Peyer's patch (tissue), 4 donors: ENCODE measurements around the gene MISFA.

Experiments used
- POLR2A ChIP-seq, 2 donors: fragments of 450-650 bp; IDR thresholded peaks; one replicate each; pipeline ENCODE4 v1.5.1; 2017; ENCODE audit warnings: antibody characterized with exemption in 2 of 2, mild to moderate bottlenecking in 2 of 2, moderate library complexity in 2 of 2
- TF ChIP-seq, protein P1 (sequence below), 6 experiments: fragments of 450-650 bp in 4 of 6; fragments of 200-600 bp in 2 of 6; sonication (generic) in 1 of 6; IDR thresholded peaks; one replicate each; pipeline ENCODE4 v1.5.1; 2017 to 2019; ENCODE audit warnings: antibody characterized with exemption in 6 of 6, mild to moderate bottlenecking in 3 of 6, moderate library complexity in 1 of 6

DNA sequence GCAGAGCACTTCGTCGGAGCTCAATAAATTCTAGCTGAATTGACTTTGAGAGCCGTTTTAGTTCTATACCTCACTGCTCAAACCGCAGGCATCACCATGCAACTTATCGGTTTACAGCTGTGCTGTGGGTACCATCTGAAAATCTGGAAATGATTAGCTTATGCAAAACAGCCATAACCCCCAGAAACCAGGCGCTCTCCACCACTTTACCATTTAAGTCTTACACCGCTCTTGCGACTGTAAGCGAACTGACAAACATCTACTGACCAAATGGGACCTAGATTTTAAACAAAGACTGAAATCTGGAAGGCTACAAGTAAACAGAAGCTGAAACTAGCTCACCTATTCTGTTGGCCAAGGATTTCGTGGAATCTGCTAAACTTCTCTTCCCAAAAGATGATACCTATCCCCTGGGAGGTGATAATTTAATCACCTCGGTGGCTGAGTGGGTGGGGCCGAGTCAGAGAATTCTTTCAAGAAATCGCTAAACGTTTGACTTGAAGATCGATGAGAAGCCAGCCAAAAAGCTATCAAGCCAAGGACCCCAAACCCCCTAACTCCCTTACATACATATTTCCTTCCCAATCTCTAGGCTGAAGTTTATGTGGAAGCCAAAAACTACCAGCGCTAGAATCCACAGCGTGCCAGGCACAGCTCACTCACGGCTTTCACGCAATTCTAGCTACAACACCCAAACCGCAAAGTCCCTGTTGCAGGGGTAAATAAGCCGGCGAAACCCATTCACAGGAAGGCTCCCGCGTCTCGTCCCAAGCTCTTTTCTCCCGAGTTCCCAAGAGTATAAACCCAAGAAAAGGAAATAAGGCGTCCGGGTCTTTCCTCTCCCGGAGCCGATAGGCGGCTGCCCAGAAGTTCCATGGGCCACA is 33.9 kb downstream of the MISFA start:
- TF ChIP-seq, protein P1, sequence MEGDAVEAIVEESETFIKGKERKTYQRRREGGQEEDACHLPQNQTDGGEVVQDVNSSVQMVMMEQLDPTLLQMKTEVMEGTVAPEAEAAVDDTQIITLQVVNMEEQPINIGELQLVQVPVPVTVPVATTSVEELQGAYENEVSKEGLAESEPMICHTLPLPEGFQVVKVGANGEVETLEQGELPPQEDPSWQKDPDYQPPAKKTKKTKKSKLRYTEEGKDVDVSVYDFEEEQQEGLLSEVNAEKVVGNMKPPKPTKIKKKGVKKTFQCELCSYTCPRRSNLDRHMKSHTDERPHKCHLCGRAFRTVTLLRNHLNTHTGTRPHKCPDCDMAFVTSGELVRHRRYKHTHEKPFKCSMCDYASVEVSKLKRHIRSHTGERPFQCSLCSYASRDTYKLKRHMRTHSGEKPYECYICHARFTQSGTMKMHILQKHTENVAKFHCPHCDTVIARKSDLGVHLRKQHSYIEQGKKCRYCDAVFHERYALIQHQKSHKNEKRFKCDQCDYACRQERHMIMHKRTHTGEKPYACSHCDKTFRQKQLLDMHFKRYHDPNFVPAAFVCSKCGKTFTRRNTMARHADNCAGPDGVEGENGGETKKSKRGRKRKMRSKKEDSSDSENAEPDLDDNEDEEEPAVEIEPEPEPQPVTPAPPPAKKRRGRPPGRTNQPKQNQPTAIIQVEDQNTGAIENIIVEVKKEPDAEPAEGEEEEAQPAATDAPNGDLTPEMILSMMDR (IDR thresholded peaks at IDR 0.05), result no peak
- TF ChIP-seq POLR2A (IDR thresholded peaks at IDR 0.05), result no peak
